MCF 10A (cell line): Measurements from ENCODE around the gene USP36. TPM values are rescaled to one million over a fixed set of nuclear protein-coding genes. Genes with fewer than 3 reads are reported as not detected.

Experiments used
- BruUV-seq: library from RNA; stranded (reverse); fragments of 400-500 nt; replicated peaks from 2 replicates; lab custom pipeline; 2021; lab: Mats Ljungman, UMichigan
- CTCF ChIA-PET: fragments of 300-600 bp; sonication (Branson Sonifier 250); formaldehyde crosslinking; extraction: SDS; loops from one replicate; lab custom pipeline; 2021; ENCODE audit warnings: antibody characterized with exemption, inconsistent platforms; lab: Yijun Ruan, JAX
- POLR2A ChIA-PET: fragments of 300-600, 350-650 bp; sonication (Branson Sonifier 250); formaldehyde crosslinking; extraction: SDS; loops from one replicate; lab custom pipeline; 2020; ENCODE audit warnings: antibody characterized with exemption, inconsistent platforms; lab: Yijun Ruan, JAX
- DNase-seq: peaks from one replicate; pipeline ENCODE4 v3.0.0-alpha.2; 2018; ENCODE audit not compliant: unreplicated experiment
- H3K27ac Mint-ChIP-seq: one replicate; pipeline ENCODE4 v1.8.0; 2022; ENCODE audit warnings: mild to moderate bottlenecking, low read depth, mixed read lengths; ENCODE audit not compliant: unreplicated experiment
- H3K27me3 Mint-ChIP-seq: one replicate; pipeline ENCODE4 v1.8.0; 2022; ENCODE audit warnings: mixed read lengths; ENCODE audit not compliant: insufficient read depth, unreplicated experiment
- H3K36me3 Mint-ChIP-seq: one replicate; pipeline ENCODE4 v1.8.0; 2022; ENCODE audit warnings: mild to moderate bottlenecking, moderate library complexity, mixed read lengths; ENCODE audit not compliant: insufficient read depth, unreplicated experiment
- H3K4me1 Mint-ChIP-seq: one replicate; pipeline ENCODE4 v1.8.0; 2022; ENCODE audit warnings: mixed read lengths; ENCODE audit not compliant: insufficient read depth, unreplicated experiment
- H3K4me3 Mint-ChIP-seq: one replicate; pipeline ENCODE4 v1.8.0; 2022; ENCODE audit warnings: mild to moderate bottlenecking, moderate library complexity, mixed read lengths; ENCODE audit not compliant: unreplicated experiment
- H3K9me3 Mint-ChIP-seq: one replicate; pipeline ENCODE4 v1.8.0; 2022; ENCODE audit warnings: mixed read lengths; ENCODE audit not compliant: unreplicated experiment
- CTCF ChIP-seq: fragments of 200-600 bp; IDR thresholded peaks from one replicate; pipeline ENCODE4 v1.8.0; 2022; ENCODE audit warnings: antibody characterized with exemption, mild to moderate bottlenecking; ENCODE audit not compliant: unreplicated experiment
- intact Hi-C: fragments of 100-400 bp; cut with micrococcal nuclease; formaldehyde crosslinking; loops from 2 replicates; pipeline ENCODE4 v1.14.1; 2022
- total RNA-seq: library from RNA; stranded (reverse); gene quantifications from 2 replicates; pipeline ENCODE4 v1.2.3, GENCODE V29; 2022

The USP36 gene
- total RNA-seq, 1 experiment from 2014 or later, result 118 TPM

DNA sequence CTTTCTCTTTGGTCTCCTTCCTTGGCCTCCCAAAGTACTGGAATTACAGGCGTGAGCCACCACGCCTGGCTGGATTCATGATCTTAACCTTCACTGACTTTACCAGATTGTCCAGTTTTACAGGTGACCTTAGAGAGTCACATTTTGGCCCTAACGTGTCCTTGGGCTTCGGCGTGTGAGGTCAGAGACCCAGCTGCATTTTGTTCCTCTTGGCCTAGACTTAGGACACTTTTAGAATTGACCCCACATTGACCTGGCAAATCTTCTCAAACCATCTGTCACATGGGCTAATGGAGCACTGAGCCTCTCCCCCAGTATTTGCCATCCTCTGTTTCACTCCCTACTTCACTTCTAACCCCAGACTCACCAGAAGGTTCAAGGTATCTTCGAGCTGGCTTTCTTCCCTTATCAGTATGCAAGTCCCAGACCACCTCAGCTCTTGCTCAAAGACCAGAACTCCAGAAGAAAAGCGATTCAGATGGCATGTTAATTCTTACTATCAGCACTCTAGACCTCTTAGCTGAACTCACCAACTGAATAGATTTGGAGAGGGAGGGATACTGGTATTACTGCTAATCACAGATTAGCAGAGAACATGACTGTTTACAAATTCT is 56.8 kb downstream of the USP36 start:
- CTCF ChIA-PET, result interaction anchor here (0.7 to 1.3 kb wide), 3 partner anchors 16 to 77 kb away, joined by 3 read pairs; no protein-coding TSS in a partner anchor
- no peak for TF ChIP-seq CTCF
- BruUV-seq, result no TSS peak

DNA sequence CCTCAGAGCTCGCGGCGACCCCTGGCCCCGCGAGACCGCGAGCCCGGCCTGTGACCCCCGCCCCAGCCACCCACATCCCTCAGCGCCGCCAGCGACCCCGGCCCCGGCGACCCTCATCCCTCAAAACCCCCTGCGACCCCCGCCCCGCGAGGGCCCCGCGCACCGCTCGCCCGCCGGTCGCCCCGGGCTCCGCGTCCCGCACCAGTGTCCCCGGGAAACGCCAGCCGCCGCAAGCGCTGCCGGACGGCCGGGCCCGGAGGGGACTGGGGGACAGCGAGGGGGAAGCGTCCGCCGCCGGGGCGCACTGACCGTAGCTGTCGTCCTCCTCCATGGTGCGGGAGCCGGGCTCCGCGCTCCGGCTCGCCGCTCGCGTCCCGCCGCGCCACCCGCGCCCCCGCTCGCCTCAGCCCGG is 58.7 kb downstream of the USP36 start, which contains the start of gene CYTH1:
Gene CYTH1, minus strand, starts transcription at position 381 of the 412 bp plus-strand sequence. Its CDS starts 50 bp downstream, at position 331.
- no TSS peak for BruUV-seq
- Mint-ChIP-seq H3K27ac (peak within 1 kb of the TSS; percentile 87), H3K27me3 (no peaks in the 10 kb centered on the region), H3K36me3 (no peaks in the 10 kb centered on the region), H3K4me3 (peak within 1 kb of the TSS; percentile 79), H3K9me3 (no peaks in the 10 kb centered on the region), H3K4me1 (peaks cover 13% of the 10 kb centered on the region)
- no peak for TF ChIP-seq CTCF
- ChIA-PET CTCF (no interaction called here), POLR2A (interaction anchor here (1.1 to 2.0 kb wide), 5 partner anchors 10 to 73 kb away, joined by 4 to 14 read pairs (median 7); no protein-coding TSS in a partner anchor)
- no peak for DNase-seq
- intact Hi-C loops, result no loop called here

More for the DNA sequence above, 56.8 kb downstream of the USP36 start:
- no peaks in the 10 kb centered on the region for H3K27me3 Mint-ChIP-seq
- no peaks in the 10 kb centered on the region for H3K36me3 Mint-ChIP-seq
- intact Hi-C loops, result no loop called here
- POLR2A ChIA-PET, result interaction anchor here (0.8 to 2.0 kb wide), 3 partner anchors 21 to 48 kb away, joined by 3 to 14 read pairs (median 11); no protein-coding TSS in a partner anchor
- peaks cover 13% of the 10 kb centered on the region for H3K4me1 Mint-ChIP-seq
- H3K9me3 Mint-ChIP-seq, result no peaks in the 10 kb centered on the region
- peak overlapping the region; percentile 79 for H3K4me3 Mint-ChIP-seq
- DNase-seq, result no peak
- H3K27ac Mint-ChIP-seq, result peak overlapping the region; percentile 87

GRCh38 chr17:78781104-78781892 is 59.3 kb downstream of the USP36 start:
- H3K27ac Mint-ChIP-seq, result no peak overlapping the region
- H3K27me3 Mint-ChIP-seq, result no peaks in the 10 kb centered on the region
- ChIA-PET POLR2A (interaction anchor here (0.6 to 2.6 kb wide), 6 partner anchors 14 to 60 kb away, joined by 3 to 16 read pairs (median 6); no protein-coding TSS in a partner anchor), CTCF (no interaction called here)
- no peak for TF ChIP-seq CTCF
- intact Hi-C loops, result no loop called here
- peak overlapping the region; percentile 79 for H3K4me3 Mint-ChIP-seq
- H3K4me1 Mint-ChIP-seq, result peaks cover 13% of the 10 kb centered on the region
- BruUV-seq, result no TSS peak
- DNase-seq, result peak; percentile 38
- no peaks in the 10 kb centered on the region for H3K9me3 Mint-ChIP-seq
- H3K36me3 Mint-ChIP-seq, result no peaks in the 10 kb centered on the region

- BruUV-seq, result no TSS peak
- H3K4me1 Mint-ChIP-seq, result peaks cover 14% of the 10 kb centered on the region
- ChIA-PET POLR2A (interaction anchor here (0.6 to 2.6 kb wide), 10 partner anchors 12 to 82 kb away, joined by 3 to 16 read pairs (median 4); no protein-coding TSS in a partner anchor), CTCF (interaction anchor here (0.6 to 1.1 kb wide), 2 partner anchors 21 to 45 kb away, joined by 3 to 5 read pairs; no protein-coding TSS in a partner anchor)
- no peaks in the 10 kb centered on the region for H3K27me3 Mint-ChIP-seq
- TF ChIP-seq CTCF, result no peak
- H3K9me3 Mint-ChIP-seq, result no peaks in the 10 kb centered on the region
- intact Hi-C loops, result no loop called here
- no peaks in the 10 kb centered on the region for H3K36me3 Mint-ChIP-seq
- no peak for DNase-seq
- peak overlapping the region; percentile 86 for H3K27ac Mint-ChIP-seq
- H3K4me3 Mint-ChIP-seq, result peak overlapping the region; percentile 79
These were observed 60.3 kb downstream of the USP36 start for GRCh38 chr17:78780335-78780734.
